MCF 10A (cell line): Measurements from ENCODE around the gene ICAM2. TPM values are rescaled to one million over a fixed set of nuclear protein-coding genes. Genes with fewer than 3 reads are reported as not detected.

Source experiments
- BruUV-seq: library from RNA; stranded (reverse); fragments of 400-500 nt; replicated peaks from 2 replicates; lab custom pipeline; 2021; lab: Mats Ljungman, UMichigan
- CTCF ChIA-PET: fragments of 300-600 bp; sonication (Branson Sonifier 250); formaldehyde crosslinking; extraction: SDS; loops from one replicate; lab custom pipeline; 2021; ENCODE audit warnings: antibody characterized with exemption, inconsistent platforms; lab: Yijun Ruan, JAX
- POLR2A ChIA-PET: fragments of 300-600, 350-650 bp; sonication (Branson Sonifier 250); formaldehyde crosslinking; extraction: SDS; loops from one replicate; lab custom pipeline; 2020; ENCODE audit warnings: antibody characterized with exemption, inconsistent platforms; lab: Yijun Ruan, JAX
- DNase-seq: peaks from one replicate; pipeline ENCODE4 v3.0.0-alpha.2; 2018; ENCODE audit not compliant: unreplicated experiment
- H3K27ac Mint-ChIP-seq: one replicate; pipeline ENCODE4 v1.8.0; 2022; ENCODE audit warnings: mild to moderate bottlenecking, low read depth, mixed read lengths; ENCODE audit not compliant: unreplicated experiment
- H3K27me3 Mint-ChIP-seq: one replicate; pipeline ENCODE4 v1.8.0; 2022; ENCODE audit warnings: mixed read lengths; ENCODE audit not compliant: insufficient read depth, unreplicated experiment
- H3K36me3 Mint-ChIP-seq: one replicate; pipeline ENCODE4 v1.8.0; 2022; ENCODE audit warnings: mild to moderate bottlenecking, moderate library complexity, mixed read lengths; ENCODE audit not compliant: insufficient read depth, unreplicated experiment
- H3K4me1 Mint-ChIP-seq: one replicate; pipeline ENCODE4 v1.8.0; 2022; ENCODE audit warnings: mixed read lengths; ENCODE audit not compliant: insufficient read depth, unreplicated experiment
- H3K4me3 Mint-ChIP-seq: one replicate; pipeline ENCODE4 v1.8.0; 2022; ENCODE audit warnings: mild to moderate bottlenecking, moderate library complexity, mixed read lengths; ENCODE audit not compliant: unreplicated experiment
- H3K9me3 Mint-ChIP-seq: one replicate; pipeline ENCODE4 v1.8.0; 2022; ENCODE audit warnings: mixed read lengths; ENCODE audit not compliant: unreplicated experiment
- CTCF ChIP-seq: fragments of 200-600 bp; IDR thresholded peaks from one replicate; pipeline ENCODE4 v1.8.0; 2022; ENCODE audit warnings: antibody characterized with exemption, mild to moderate bottlenecking; ENCODE audit not compliant: unreplicated experiment
- intact Hi-C: fragments of 100-400 bp; cut with micrococcal nuclease; formaldehyde crosslinking; loops from 2 replicates; pipeline ENCODE4 v1.14.1; 2022
- total RNA-seq: library from RNA; stranded (reverse); gene quantifications from 2 replicates; pipeline ENCODE4 v1.2.3, GENCODE V29; 2022

The ICAM2 gene
- total RNA-seq, 1 experiment from 2014 or later: not detected

DNA sequence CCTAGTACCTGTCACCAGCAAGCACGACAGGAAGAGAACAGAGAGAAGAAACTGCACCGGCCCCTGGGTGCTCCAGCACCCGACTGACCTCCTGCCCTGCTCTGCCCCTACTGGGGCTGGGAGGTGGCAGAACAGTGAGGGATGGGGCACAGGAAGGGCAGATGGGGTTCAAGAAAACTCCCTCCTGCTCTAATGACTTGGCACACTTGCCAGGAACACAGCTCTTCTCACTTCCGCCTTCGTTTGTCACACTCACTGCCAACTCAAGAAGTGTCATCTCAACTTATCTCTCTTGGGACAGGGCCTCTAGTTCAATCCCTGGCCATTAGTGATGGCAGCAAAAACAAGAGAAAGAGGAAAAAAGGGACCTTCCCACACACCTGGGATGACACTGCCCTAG, 42.7 kb upstream of the ICAM2 start:
- intact Hi-C loops: loop anchor here (2.0 kb wide), 1 partner anchor 70 kb away; no protein-coding TSS in a partner anchor
- no peaks in the 10 kb centered on the region for H3K9me3 Mint-ChIP-seq
- H3K27ac Mint-ChIP-seq: no peak overlapping the region
- DNase-seq: no peak
- ChIA-PET CTCF (interaction anchor here (0.7 to 3.7 kb wide), 9 partner anchors 9 to 83 kb away, joined by 3 to 32 read pairs (median 4); partner anchors contain the start of gene ERN1), POLR2A (interaction anchor here (1.1 kb wide), 2 partner anchors 66 to 70 kb away, joined by 3 read pairs; no protein-coding TSS in a partner anchor)
- BruUV-seq: no TSS peak
- H3K36me3 Mint-ChIP-seq: peaks cover 79% of the 10 kb centered on the region
- no peak for TF ChIP-seq CTCF
- no peaks in the 10 kb centered on the region for H3K27me3 Mint-ChIP-seq
- no peak overlapping the region for H3K4me3 Mint-ChIP-seq
- no peaks in the 10 kb centered on the region for H3K4me1 Mint-ChIP-seq

DNA sequence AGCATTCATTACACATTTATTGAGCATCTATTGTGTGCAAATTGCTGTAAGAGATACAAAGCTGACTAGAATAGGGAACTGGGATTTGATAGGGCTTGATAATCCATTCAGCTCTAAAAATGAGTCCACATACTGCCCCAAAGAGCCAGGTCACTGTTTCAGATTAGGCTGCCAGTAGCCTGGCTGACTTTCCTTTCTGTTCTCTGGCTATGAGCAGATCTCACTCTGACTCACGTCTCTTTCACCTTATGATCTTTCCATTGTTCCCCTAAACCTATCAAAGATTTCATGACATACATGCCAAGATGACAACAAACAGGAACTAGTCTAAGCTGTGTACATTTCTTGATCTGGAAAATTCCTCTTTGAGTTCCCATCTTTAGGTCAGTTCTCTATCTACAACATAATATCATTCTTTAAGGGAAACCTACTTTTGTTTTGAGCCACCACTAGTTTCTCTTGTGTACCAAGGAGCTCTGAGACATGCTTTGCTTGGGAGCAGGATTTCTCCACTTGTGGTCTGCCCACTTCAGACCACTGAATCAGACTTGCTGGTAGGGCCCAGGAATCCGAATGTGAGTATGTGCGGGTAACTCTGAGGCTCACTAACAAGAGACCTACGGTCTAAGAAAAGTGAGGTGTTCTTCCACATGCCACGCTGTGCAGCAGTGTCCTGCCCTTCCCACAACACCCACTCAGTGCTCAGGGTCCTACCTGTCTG, 40.9 kb upstream of the ICAM2 start:
- ChIA-PET POLR2A (interaction anchor here (1.4 kb wide), 1 partner anchor 84 kb away, joined by 3 read pairs; no protein-coding TSS in a partner anchor), CTCF (interaction anchor here (0.8 to 1.8 kb wide), 3 partner anchors 13 to 172 kb away, joined by 3 to 8 read pairs (median 5); no protein-coding TSS in a partner anchor)
- Mint-ChIP-seq H3K4me3 (no peak overlapping the region), H3K27me3 (no peaks in the 10 kb centered on the region), H3K4me1 (no peaks in the 10 kb centered on the region), H3K9me3 (no peaks in the 10 kb centered on the region), H3K36me3 (peaks cover 79% of the 10 kb centered on the region), H3K27ac (no peak overlapping the region)
- no TSS peak for BruUV-seq
- no peak for TF ChIP-seq CTCF
- DNase-seq: no peak
- intact Hi-C loops: no loop called here

DNA sequence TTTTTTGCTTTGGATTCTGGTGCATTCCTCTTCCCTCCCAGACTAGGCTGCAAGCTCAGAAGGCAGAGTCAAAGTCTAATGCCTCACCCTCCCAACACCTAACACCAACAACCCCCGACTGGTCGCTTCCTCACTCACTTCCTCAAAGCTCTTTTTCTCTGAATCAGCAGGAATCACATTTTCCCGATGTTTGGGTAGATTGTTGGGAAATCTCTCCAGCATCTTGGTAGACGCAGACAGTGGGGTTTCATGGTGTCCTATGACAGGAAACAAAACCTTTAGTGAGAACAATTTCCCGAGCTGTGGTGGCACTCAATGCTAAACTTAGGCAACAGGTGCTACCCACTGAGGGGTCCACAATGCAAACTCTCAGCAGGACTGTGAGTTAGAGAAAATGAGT, 39.9 kb upstream of the ICAM2 start:
- intact Hi-C loops: no loop called here
- H3K36me3 Mint-ChIP-seq: peaks cover 79% of the 10 kb centered on the region
- no peaks in the 10 kb centered on the region for H3K4me1 Mint-ChIP-seq
- H3K27ac Mint-ChIP-seq: no peak overlapping the region
- H3K27me3 Mint-ChIP-seq: no peaks in the 10 kb centered on the region
- ChIA-PET POLR2A (no interaction called here), CTCF (interaction anchor here (0.7 to 1.2 kb wide), 3 partner anchors 11 to 74 kb away, joined by 3 to 7 read pairs (median 4); no protein-coding TSS in a partner anchor)
- DNase-seq: no peak
- no peak for TF ChIP-seq CTCF
- no TSS peak for BruUV-seq
- no peaks in the 10 kb centered on the region for H3K9me3 Mint-ChIP-seq
- H3K4me3 Mint-ChIP-seq: no peak overlapping the region

GRCh38 chr17:64059756-64060155, 39.3 kb upstream of the ICAM2 start:
- no peak overlapping the region for H3K4me3 Mint-ChIP-seq
- no peak for TF ChIP-seq CTCF
- DNase-seq: no peak
- no peak overlapping the region for H3K27ac Mint-ChIP-seq
- H3K36me3 Mint-ChIP-seq: peaks cover 82% of the 10 kb centered on the region
- POLR2A ChIA-PET: interaction anchor here (0.6 kb wide), 2 partner anchors 30 to 272 kb away, joined by 3 read pairs; no protein-coding TSS in a partner anchor
- CTCF ChIA-PET: interaction anchor here (0.6 to 1.2 kb wide), 6 partner anchors 10 to 148 kb away, joined by 3 to 7 read pairs (median 3); no protein-coding TSS in a partner anchor
- no TSS peak for BruUV-seq
- H3K4me1 Mint-ChIP-seq: no peaks in the 10 kb centered on the region
- no peaks in the 10 kb centered on the region for H3K27me3 Mint-ChIP-seq
- intact Hi-C loops: no loop called here
- no peaks in the 10 kb centered on the region for H3K9me3 Mint-ChIP-seq
